Parathyroid adenoma (tissue), 2 donors: ENCODE results near the gene BCL10.
A peak's percentile ranks its signal among the peaks of the same experiment; 100 is the strongest.

Experiments
- H2AFZ ChIP-seq: fragments of 300-600 bp; sonication (generic); one replicate; pipeline ENCODE4 v1.7.0; 2017; ENCODE audit warnings: antibody characterized with exemption, mild to moderate bottlenecking
- H3K27ac ChIP-seq: fragments of 300-600 bp; sonication (generic); one replicate; pipeline ENCODE4 v1.7.0; 2017
- H3K27me3 ChIP-seq: fragments of 300-600 bp; sonication (generic); one replicate; pipeline ENCODE4 v1.7.0; 2017; ENCODE audit warnings: low read length; ENCODE audit not compliant: control insufficient read depth, insufficient read depth
- H3K36me3 ChIP-seq: fragments of 300-600 bp; sonication (generic); one replicate; pipeline ENCODE4 v1.7.0; 2017; ENCODE audit warnings: low read length; ENCODE audit not compliant: control insufficient read depth, insufficient read depth
- H3K4me1 ChIP-seq: fragments of 300-600 bp; sonication (generic); one replicate; pipeline ENCODE4 v1.7.0; 2017; ENCODE audit warnings: control low read depth
- H3K4me2 ChIP-seq: fragments of 300-600 bp; sonication (generic); one replicate; pipeline ENCODE4 v1.7.0; 2017; ENCODE audit warnings: low read length
- H3K4me3 ChIP-seq: fragments of 300-600 bp; sonication (generic); one replicate; pipeline ENCODE4 v1.7.0; 2017; ENCODE audit warnings: low read depth, low read length
- H3K79me2 ChIP-seq: fragments of 300-600 bp; sonication (generic); one replicate; pipeline ENCODE4 v1.7.0; 2017; ENCODE audit warnings: control low read depth
- H3K9ac ChIP-seq: fragments of 300-600 bp; sonication (generic); one replicate; pipeline ENCODE4 v1.7.0; 2017; ENCODE audit warnings: mild to moderate bottlenecking
- H3K9me3 ChIP-seq: fragments of 300-600 bp; sonication (generic); one replicate; pipeline ENCODE4 v1.7.0; 2017; ENCODE audit warnings: low read length; ENCODE audit not compliant: control insufficient read depth
- CTCF ChIP-seq: fragments of 300-600 bp; sonication (generic); IDR thresholded peaks from one replicate; pipeline ENCODE4 v1.7.0; 2017; ENCODE audit warnings: antibody characterized with exemption, mild to moderate bottlenecking
- donor health status: primary hyperparathyroidism.

Gene BCL10

GRCh38 chr1:85276978-85277639, 677 bp upstream of the BCL10 start:
- peaks cover 5% of the 10 kb centered on the region for H3K4me1 ChIP-seq
- H3K9me3 ChIP-seq: no peaks in the 10 kb centered on the region
- peak overlapping the region; percentile 55 for H2AFZ ChIP-seq
- H3K4me2 ChIP-seq: peak overlapping the region; percentile 74
- no peaks in the 10 kb centered on the region for H3K36me3 ChIP-seq
- H3K27ac ChIP-seq: peak overlapping the region; percentile 92
- H3K4me3 ChIP-seq: peak overlapping the region; percentile 94
- H3K79me2 ChIP-seq: no peaks in the 10 kb centered on the region
- no peak overlapping the region for H3K9ac ChIP-seq
- H3K27me3 ChIP-seq: no peaks in the 10 kb centered on the region
- TF ChIP-seq CTCF: no peak

GRCh38 chr1:85275701-85276214, 674 bp downstream of the BCL10 start:
- peak overlapping the region; percentile 94 for H3K4me3 ChIP-seq
- H2AFZ ChIP-seq: peak overlapping the region; percentile 96
- H3K9ac ChIP-seq: peak overlapping the region; percentile 35
- H3K4me1 ChIP-seq: peaks cover 5% of the 10 kb centered on the region
- no peak for TF ChIP-seq CTCF
- no peaks in the 10 kb centered on the region for H3K9me3 ChIP-seq
- no peaks in the 10 kb centered on the region for H3K27me3 ChIP-seq
- no peaks in the 10 kb centered on the region for H3K36me3 ChIP-seq
- peak overlapping the region; percentile 92 for H3K27ac ChIP-seq
- H3K79me2 ChIP-seq: peaks cover 3% of the 10 kb centered on the region
- peak overlapping the region; percentile 95 for H3K4me2 ChIP-seq

- Histone ChIP-seq H3K9me3 (no peaks in the 10 kb centered on the region), H3K4me3 (peak overlapping the region; percentile 94), H2AFZ (no peak overlapping the region), H3K27me3 (no peaks in the 10 kb centered on the region), H3K36me3 (no peaks in the 10 kb centered on the region), H3K4me1 (peaks cover 5% of the 10 kb centered on the region), H3K27ac (no peak overlapping the region), H3K4me2 (peak overlapping the region; percentile 95), H3K79me2 (peaks cover 3% of the 10 kb centered on the region), H3K9ac (no peak overlapping the region)
- TF ChIP-seq CTCF: no peak
Observed at GRCh38 chr1:85274969-85275453, 1.4 kb downstream of the BCL10 start.

- peaks cover 3% of the 10 kb centered on the region for H3K79me2 ChIP-seq
- TF ChIP-seq CTCF: no peak
- no peak overlapping the region for H3K4me3 ChIP-seq
- H3K4me2 ChIP-seq: no peak overlapping the region
- no peak overlapping the region for H3K27ac ChIP-seq
- H3K9me3 ChIP-seq: no peaks in the 10 kb centered on the region
- no peak overlapping the region for H3K9ac ChIP-seq
- H3K4me1 ChIP-seq: peaks cover 5% of the 10 kb centered on the region
- H3K27me3 ChIP-seq: no peaks in the 10 kb centered on the region
- no peaks in the 10 kb centered on the region for H3K36me3 ChIP-seq
- H2AFZ ChIP-seq: no peak overlapping the region
Observed at GRCh38 chr1:85273397-85273796, 3.0 kb downstream of the BCL10 start.
